Adrenal gland (tissue), 12 donors: Measurements from ENCODE around the gene MATR3. TPM values are rescaled to one million over a fixed set of nuclear protein-coding genes. Genes with fewer than 3 reads are reported as not detected.
A peak's percentile ranks its signal among the peaks of the same experiment; 100 is the strongest.

ENCODE experiments used
- DNase-seq, 7 donors: peaks; one replicate each; pipeline ENCODE4 v3.0.0-alpha.2; 2019 to 2020
- H3K27ac ChIP-seq, 5 donors: fragments of 200-600 bp; sonication (generic) in 4 of 5; 1 replicate in 3 of 5; 2 replicates in 2 of 5; pipeline versions ENCODE4 v1.5.1 to v1.8.0; 2016 to 2020; ENCODE audit warnings: mild to moderate bottlenecking in 1 of 5
- H3K27me3 ChIP-seq: fragments of 200-600 bp; 2 replicates; pipeline ENCODE4 v1.8.0; 2021
- H3K36me3 ChIP-seq, 2 donors: fragments of 200-600 bp; replicated peaks in 1 of 2; 1 replicate in 1 of 2; 2 replicates in 1 of 2; pipeline versions ENCODE4 v1.5.1 to v1.8.0; 2018 to 2022
- H3K4me1 ChIP-seq, 2 donors: fragments of 200-600 bp; replicated peaks in 1 of 2; 1 replicate in 1 of 2; 2 replicates in 1 of 2; pipeline versions ENCODE4 v1.5.1 to v1.8.0; 2018 to 2021
- H3K4me3 ChIP-seq, 4 donors: fragments of 200-600 bp; sonication (generic) in 3 of 4; one replicate each; pipeline ENCODE4 v1.5.1; 2016 to 2018
- H3K9me3 ChIP-seq, 3 donors: fragments of 200-600 bp; sonication (generic) in 1 of 3; replicated peaks in 1 of 3; 1 replicate in 2 of 3; 2 replicates in 1 of 3; pipeline versions ENCODE4 v1.5.1 to v1.8.0; 2016 to 2021
- CTCF ChIP-seq, 6 experiments: fragments of 450-650 bp in 4 of 6; fragments of 200-600 bp in 2 of 6; sonication (generic) in 1 of 6; IDR thresholded peaks; 1 replicate in 5 of 6; 2 replicates in 1 of 6; pipeline versions ENCODE4 v1.5.1 to v1.8.0; 2016 to 2021; ENCODE audit warnings: antibody characterized with exemption in 6 of 6, mild to moderate bottlenecking in 2 of 6, moderate library complexity in 1 of 6
- POLR2A ChIP-seq, 2 donors: fragments of 450-650 bp; IDR thresholded peaks; one replicate each; pipeline ENCODE4 v1.6.1; 2017; ENCODE audit warnings: antibody characterized with exemption in 2 of 2, mild to moderate bottlenecking in 2 of 2, moderate library complexity in 1 of 2
- WGBS, 4 donors: extraction: QIAGEN DNeasy Blood & Tissue Kit in 2 of 4; methylation state at CpG; one replicate each; pipeline versions ENCODE4 v1.1.5 to v1.1.7; 2013 to 2017; 5-methylcytosine and 5-hydroxymethylcytosine counted together
- intact Hi-C, 2 donors: fragments of 100-400 bp; cut with DNase I; formaldehyde crosslinking; loops; one replicate each; pipeline versions ENCODE4 v1.14.1 to v1.15.0; 2022 to 2023
- polyA plus RNA-seq, 3 donors: library from polyadenylated mRNA; stranded (reverse); fragments of 200-250 nt in 2 of 3; fragments of 350-450 nt in 1 of 3; fragmentation: Illumina TruSeq in 1 of 3; extraction: RNeasy Lipid Tissue Mini Kit (QIAGEN cat#74804) in 1 of 3; gene quantifications; one replicate each; pipeline ENCODE4 v1.2.3, GENCODE V29; 2013 to 2014
- total RNA-seq, 9 donors: library from RNA; depleted of rRNA in 4 of 9; stranded (reverse); fragments of >200 nt in 4 of 9; fragments of 120-200 nt in 1 of 9; fragmentation: NEBNext Ultra II Directional in 1 of 9; extraction: Animal tissue kit (Norgen Biotek cat#: 25700) in 1 of 9; gene quantifications; one replicate each; pipeline versions ENCODE4 v1.1.0 to v1.2.4, GENCODE V29; 2013 to 2023
- donor health status: healthy with polysubstance abuse.
- donor health status: Bipolar disorder and iron deficiency.
- donor health status: DM: yes; HTN: yes; CAD: no.
- donor health status: DM: no; HTN: no; CAD: no.
- donor health status: DM: no; HTN: no; CAD: no.
- donor health status: DM: yes; HTN: yes; CAD: no.

MATR3 gene
- total and polyA plus RNA-seq, 12 donors: 99.4 to 324 (median 176) TPM

GRCh38 chr5:139287890-139288635 is 5.5 kb upstream of the MATR3 start:
- intact Hi-C loops: no loop called here

GRCh38 chr5:139291051-139291450 is 2.5 kb upstream of the MATR3 start:
- no peaks in the 10 kb centered on the region for H3K36me3 ChIP-seq
- H3K4me1 ChIP-seq: peaks cover 4 to 7% of the 10 kb centered on the region in 2 donors
- H3K27ac ChIP-seq: no peak overlapping the region
- TF ChIP-seq CTCF (IDR thresholded peaks at IDR 0.05): no peak
- no peak for TF ChIP-seq POLR2A (IDR thresholded peaks at IDR 0.05)
- H3K27me3 ChIP-seq: no peaks in the 10 kb centered on the region
- 94 to 98% (median 95%) methylated on average over 2 of the region's 2 CpGs for WGBS, 4 donors
- intact Hi-C loops: no loop called here
- no peak for DNase-seq
- H3K9me3 ChIP-seq: no peaks in the 10 kb centered on the region
- H3K4me3 ChIP-seq: no peak overlapping the region

More at GRCh38 chr5:139287890-139288635, 5.5 kb upstream of the MATR3 start:
- Histone ChIP-seq H3K9me3 (no peaks in the 10 kb centered on the region), H3K36me3 (peaks cover 0 to 15% of the 10 kb centered on the region in 2 donors), H3K4me1 (peaks cover 0 to 2% of the 10 kb centered on the region in 2 donors), H3K27me3 (no peaks in the 10 kb centered on the region), H3K4me3 (no peak overlapping the region), H3K27ac (no peak overlapping the region)
- TF ChIP-seq POLR2A (IDR thresholded peaks at IDR 0.05) (no peak), CTCF (IDR thresholded peaks at IDR 0.05) (peak in 1 of 6 experiments; percentile 33)
- no peak for DNase-seq
- 74 to 76% (median 75%) methylated on average over 10 of the region's 10 CpGs for WGBS, 4 donors

GRCh38 chr5:139293202-139293506 is 386 bp upstream of the MATR3 start:
- Histone ChIP-seq H3K9me3 (no peaks in the 10 kb centered on the region), H3K4me3 (peak overlapping the region in 3 of 4 donors; percentile 5 to 97 (median 87)), H3K4me1 (peaks cover 17 to 28% of the 10 kb centered on the region in 2 donors), H3K27me3 (no peaks in the 10 kb centered on the region), H3K36me3 (no peaks in the 10 kb centered on the region), H3K27ac (peak overlapping the region; percentile 99 to 100 (median 100))
- no peak for TF ChIP-seq CTCF (IDR thresholded peaks at IDR 0.05)
- no peak for TF ChIP-seq POLR2A (IDR thresholded peaks at IDR 0.05)
- WGBS, 4 donors: 27 to 35% (median 28%) methylated on average over 11 of the region's 11 CpGs
- no peak for DNase-seq
- intact Hi-C loops: no loop called here

- TF ChIP-seq POLR2A (IDR thresholded peaks at IDR 0.05) (peak in 1 of 2 donors; percentile 18), CTCF (IDR thresholded peaks at IDR 0.05) (peak in 1 of 6 experiments; percentile 1)
- Histone ChIP-seq H3K27me3 (no peaks in the 10 kb centered on the region), H3K36me3 (no peaks in the 10 kb centered on the region), H3K4me1 (peaks cover 21 to 42% of the 10 kb centered on the region in 2 donors), H3K27ac (peak overlapping the region; percentile 99 to 100 (median 100)), H3K9me3 (no peaks in the 10 kb centered on the region), H3K4me3 (peak overlapping the region; percentile 87 to 98 (median 96))
- intact Hi-C loops: no loop called here
- 0 to 1% (median 0%) methylated on average over 48 of the region's 48 CpGs for WGBS, 4 donors
- peak; percentile 73 to 87 (median 80) for DNase-seq
Measured at GRCh38 chr5:139294374-139295165, 1.0 kb downstream of the MATR3 start.
